D721Med (cell line): ENCODE data around the gene AP3S2.

ENCODE experiments used
- DNase-seq: peaks from one replicate; pipeline ENCODE4 v3.0.0; 2011; ENCODE audit warnings: low spot score; ENCODE audit not compliant: insufficient read length
- FAIRE-seq: peaks from 2 replicates; lab custom pipeline; 2011; peaks lifted over from hg19 to GRCh38; lab: Jason Lieb, UNC
- TF ChIP-seq, protein P1 (sequence below): IDR thresholded peaks from 2 replicates; pipeline ENCODE4 v1.5.1; 2012; ENCODE audit warnings: mild to moderate bottlenecking, control low read depth; ENCODE audit not compliant: insufficient read depth; ENCODE audit errors: missing control alignments

The AP3S2 gene

DNA sequence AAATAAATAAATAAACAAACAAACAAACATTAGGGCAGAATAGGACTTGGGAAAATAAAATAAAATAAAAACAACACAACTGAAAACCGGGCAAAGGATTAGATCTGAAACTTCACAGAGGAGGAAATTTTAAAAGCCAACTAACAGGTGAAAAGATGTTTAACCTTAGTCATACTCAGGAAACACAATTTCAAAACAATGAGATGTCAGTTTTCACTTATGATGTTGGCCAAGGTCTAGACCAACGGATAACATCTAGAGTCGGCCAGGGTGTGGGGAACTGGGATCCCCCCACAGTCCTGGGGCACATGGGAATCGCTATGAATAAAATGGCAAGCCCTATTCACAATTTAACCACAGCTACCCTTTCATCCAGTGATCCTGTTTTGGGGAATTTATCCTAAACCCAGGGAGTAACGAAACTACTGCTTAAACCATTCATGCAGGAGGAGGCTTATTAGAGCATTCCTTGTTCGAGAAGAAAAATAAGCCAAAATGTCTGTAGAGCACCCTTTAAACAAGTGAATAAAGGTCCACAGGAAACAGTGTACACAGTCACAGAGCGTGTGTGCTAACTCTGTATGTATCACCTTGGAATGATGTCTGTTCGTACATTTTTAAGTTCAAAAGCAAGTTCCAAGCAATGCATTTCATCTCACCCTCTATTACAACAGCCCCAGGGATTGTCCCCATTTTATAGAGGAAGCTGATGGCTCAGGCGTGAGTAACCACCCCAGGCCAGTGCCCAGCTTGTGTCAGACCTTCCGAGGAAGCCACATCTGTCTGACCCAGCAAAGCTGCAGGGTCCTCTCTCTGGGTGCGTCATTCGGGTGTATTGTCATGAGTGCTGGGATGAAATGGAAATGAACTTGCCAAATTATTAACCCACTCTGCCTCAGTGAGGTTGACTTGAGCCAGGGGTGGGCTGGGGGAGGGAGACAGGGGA, 72.9 kb downstream of the AP3S2 start:
- FAIRE-seq (no peak), DNase-seq (no peak)
- TF ChIP-seq, protein P1, sequence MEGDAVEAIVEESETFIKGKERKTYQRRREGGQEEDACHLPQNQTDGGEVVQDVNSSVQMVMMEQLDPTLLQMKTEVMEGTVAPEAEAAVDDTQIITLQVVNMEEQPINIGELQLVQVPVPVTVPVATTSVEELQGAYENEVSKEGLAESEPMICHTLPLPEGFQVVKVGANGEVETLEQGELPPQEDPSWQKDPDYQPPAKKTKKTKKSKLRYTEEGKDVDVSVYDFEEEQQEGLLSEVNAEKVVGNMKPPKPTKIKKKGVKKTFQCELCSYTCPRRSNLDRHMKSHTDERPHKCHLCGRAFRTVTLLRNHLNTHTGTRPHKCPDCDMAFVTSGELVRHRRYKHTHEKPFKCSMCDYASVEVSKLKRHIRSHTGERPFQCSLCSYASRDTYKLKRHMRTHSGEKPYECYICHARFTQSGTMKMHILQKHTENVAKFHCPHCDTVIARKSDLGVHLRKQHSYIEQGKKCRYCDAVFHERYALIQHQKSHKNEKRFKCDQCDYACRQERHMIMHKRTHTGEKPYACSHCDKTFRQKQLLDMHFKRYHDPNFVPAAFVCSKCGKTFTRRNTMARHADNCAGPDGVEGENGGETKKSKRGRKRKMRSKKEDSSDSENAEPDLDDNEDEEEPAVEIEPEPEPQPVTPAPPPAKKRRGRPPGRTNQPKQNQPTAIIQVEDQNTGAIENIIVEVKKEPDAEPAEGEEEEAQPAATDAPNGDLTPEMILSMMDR: no peak

DNA sequence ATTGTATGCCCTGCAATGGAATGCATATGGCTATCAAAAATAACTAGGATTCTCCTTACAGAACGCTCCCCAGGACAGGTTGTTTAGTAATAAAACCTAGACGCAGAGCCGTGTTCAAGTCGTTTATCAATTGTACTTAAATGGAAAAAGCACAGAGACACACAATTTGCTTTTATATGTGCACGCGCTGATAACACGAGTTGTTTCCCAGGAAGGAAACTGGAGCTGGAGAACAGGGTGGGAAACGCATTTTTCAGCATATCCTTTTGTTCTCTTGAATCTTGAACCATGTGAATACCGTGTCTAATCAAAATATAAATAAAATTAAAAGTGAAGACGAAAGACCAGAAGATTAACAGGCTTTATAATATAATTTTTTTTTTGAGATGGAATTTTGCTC, 75.5 kb downstream of the AP3S2 start:
- TF ChIP-seq, protein P1: no peak
- no peak for DNase-seq
- no peak for FAIRE-seq

DNA sequence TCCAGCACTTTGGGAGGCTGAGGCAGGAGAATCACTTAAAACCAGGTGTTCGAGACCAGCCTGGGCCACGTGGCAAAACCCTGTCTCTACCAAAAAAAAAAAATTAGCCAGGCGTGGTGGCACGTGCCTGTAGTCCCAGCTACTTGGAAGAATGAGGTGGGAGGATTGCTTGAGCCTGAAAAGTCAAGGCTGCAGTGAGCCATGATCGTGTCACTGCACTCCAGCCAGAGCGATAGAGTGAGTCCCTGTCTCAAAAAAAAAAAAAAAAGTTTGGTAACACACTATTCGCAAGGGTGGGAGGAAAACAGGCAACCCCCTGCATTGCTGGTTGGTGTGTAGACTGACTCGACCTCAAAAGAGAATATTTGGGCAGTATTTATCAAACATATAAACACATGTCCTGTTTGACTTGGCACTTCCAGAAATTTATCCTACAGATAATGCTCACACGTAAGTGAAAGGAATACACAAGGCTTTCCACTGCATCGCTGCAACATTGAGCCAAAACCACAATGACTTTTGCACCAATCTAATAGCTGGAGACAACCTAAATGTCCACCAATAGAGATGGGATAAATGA, 76.0 kb downstream of the AP3S2 start:
- DNase-seq (no peak), FAIRE-seq (no peak)
- TF ChIP-seq, protein P1: no peak

DNA sequence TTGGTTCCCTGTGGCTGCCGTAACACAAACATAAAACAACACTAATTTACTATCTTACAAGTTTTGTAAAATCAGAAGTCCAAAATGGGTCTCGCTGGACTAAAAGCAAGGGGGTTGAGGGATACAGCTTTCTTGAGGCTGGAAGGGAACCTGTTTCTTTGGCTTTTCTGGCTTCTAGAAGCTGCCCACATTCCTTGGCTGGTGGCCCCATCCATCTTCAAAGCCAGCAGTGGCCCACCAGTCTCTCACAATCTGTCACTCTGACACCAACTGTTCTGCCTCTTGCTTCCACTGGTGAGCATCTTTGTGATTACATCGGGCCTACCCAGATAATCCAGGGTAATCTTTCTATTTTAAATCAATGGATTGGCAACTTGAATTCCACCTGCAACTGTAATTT, 78.0 kb downstream of the AP3S2 start:
- no peak for FAIRE-seq
- DNase-seq: no peak
- TF ChIP-seq, protein P1: no peak

DNA sequence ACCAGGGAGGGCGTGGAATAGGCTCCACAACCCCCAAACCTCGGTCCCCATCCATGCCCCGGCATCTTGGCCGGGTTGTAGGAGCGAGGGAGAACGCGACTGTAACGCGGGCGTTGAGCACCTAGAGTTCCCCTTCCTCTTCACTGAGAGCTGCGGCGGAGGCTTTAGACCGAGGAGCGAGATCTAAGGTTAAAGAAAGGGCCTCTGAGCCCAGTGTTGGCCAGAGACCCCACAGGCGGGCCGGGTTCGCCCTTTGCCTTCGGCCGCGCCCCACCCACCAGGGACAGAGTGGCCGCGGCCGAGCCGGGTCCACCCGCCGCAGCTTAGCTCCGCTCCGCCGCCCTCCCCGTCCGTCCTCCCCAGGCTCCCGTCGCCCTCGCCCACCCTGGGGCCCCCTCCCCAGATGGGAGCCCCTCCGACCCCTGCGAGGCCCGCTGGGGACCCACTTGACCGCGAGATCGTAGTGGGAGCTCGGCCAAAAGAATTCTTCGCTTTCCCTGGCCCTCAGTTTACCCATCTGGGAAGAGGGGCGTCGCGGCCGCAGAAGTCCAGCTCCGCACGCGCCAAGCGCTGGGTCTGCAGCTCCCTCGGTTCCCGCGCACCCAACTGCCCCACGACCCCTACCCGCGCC, 79.6 kb downstream of the AP3S2 start:
- TF ChIP-seq, protein P1: no peak
- no peak for DNase-seq
- FAIRE-seq: no peak

DNA sequence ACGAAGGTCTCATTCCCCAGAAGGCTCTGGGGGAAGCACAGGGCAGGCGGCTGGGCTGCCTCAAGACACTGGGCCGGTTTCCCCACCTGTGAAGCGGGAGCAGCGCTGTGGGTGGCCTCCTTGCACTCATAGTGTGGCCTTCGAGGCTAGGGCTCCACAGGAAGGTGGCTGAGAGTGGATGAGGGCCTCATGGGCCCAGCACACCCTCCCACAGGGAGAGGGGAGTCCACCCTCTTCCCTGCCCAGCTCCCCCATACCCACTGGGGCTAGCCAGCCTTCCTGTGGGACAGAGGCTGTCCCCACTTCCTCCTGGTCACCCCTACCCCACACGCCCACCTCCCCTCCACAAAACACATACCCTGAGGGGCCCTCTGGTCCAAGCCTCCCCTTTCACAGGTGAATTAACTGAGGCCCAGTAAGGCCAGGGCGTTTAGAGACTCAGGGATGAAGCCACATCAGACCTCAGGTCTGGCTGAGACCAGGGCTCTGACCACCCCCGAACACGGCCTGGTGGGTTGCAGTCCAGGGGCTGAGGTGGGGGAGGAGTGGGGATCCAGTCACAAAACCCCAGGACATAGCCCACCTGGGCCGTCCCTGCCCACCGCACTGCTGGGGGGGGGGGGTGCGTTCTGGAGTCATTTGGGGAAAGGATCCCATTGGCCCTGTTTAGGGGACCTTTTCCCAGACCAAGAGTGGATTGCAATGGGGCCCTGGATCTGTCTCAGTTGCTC, 80.2 kb downstream of the AP3S2 start:
- no peak for FAIRE-seq
- TF ChIP-seq, protein P1: no peak
- DNase-seq: no peak
